ENCODE data around the gene ZNF141.
A peak's percentile ranks its signal among the peaks of the same experiment; 100 is the strongest.
"Not testable (repeated sequence)": the region's sequence is repeated elsewhere in the genome, so short reads cannot be mapped to it uniquely, and the experiment has no call there.

ZNF141 gene

DNA sequence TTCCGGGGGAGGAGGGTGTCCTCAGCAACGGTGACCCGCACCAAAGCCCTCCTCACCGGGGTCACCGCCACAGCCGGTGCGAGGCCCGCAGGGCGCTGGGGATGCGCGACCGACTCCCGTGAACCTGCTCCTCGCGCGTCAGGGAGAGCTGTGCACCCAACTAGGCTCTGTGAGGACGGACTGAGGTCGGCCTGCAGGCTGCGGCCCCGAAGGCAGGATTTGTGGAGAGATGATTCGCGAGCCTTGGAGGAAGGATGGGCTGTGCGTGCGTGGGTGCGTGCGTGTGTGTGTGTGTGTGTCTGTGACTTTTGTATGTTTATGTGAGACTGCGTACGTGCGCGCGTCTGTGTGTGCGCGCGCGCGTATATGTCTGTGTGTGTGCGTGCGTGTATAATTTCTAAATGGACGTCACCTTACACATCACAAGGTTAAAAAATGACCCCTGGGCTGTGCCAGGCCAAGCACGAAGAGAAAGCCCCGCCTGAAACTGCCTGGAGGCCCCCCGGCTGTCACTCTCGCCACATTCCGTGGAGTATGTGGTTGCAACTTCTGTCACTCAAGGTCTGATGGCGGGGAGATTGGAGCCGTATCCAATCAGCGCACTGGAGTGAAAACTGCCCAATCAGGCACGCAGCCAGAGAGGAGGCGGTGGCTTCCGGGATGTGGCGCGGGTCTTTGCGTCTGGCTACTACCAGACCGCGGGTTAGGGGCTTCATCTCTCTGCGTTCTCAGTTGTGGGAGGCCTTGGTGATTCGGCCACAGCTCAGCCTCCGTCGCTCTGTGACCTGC lies at the start of gene ZNF141:
ZNF141 (plus strand) TSS at position 672 of the 789 bp plus-strand sequence. CDS start 170 bp downstream, outside the sequence.
- DNase-seq (ENCODE audit: extremely low read depth in 1 of 2, low read depth in 1 of 2) = peak; percentile 82 to 91

DNA sequence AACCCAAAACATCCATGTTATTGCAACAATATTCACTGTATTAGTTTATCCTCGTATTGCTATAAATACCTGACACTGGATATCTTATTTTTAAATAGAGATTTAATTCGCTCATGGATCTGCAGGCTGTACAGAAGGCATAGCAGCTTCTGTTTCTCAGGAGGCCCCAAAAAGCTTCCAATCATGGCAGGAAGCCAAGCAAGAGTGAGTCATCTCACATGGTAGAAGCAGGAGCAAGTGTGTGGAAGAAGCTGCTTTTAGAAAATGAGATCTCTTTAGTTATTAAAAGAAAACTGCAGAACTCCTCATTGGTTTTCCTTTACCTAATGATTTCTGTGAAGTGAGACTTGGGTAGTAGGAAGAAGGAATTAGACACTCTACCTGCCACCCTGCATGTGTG lies 48.7 kb upstream of the ZNF141 start:
- DNase-seq (ENCODE audit: extremely low read depth in 1 of 2, low read depth in 1 of 2) = no peak

DNA sequence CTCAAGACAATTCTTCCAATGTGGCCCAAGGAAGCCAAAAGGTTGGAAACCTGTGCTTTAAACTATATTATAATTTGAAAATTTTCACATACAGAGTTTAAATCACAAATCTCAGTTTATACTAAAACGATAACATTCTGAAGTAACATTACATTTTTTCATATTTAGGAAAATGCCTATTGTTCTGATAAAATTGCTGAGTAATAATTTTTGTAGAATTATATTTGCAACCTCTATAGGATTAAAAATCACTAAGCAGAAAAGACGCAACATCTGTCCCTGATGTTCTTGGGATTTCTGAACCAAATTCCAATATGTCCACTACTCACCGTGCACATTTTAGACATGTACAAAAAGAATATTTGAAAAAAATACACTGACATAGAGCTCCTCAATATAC lies 42.9 kb upstream of the ZNF141 start:
- no peak for DNase-seq (ENCODE audit: extremely low read depth in 1 of 2, low read depth in 1 of 2)

DNA sequence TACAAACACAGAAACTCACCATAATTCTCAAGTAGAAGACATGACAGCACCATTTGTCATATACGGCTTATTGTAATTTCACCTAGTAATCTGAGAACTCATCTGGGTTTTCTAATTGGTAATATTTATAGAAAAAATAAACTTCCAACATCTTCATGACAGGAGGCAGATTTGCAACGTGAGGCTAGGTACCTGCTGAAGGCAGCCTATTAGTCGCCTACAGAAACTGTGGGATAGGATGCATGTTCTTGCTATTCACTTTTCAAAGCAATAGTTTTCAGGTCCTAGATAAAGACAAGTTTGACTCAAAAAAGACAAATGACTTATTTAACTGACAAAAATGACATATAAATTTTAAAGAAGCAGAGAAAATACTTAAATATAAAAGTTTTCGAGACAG lies 35.2 kb upstream of the ZNF141 start:
- DNase-seq (ENCODE audit: extremely low read depth in 1 of 2, low read depth in 1 of 2) = no peak

DNA sequence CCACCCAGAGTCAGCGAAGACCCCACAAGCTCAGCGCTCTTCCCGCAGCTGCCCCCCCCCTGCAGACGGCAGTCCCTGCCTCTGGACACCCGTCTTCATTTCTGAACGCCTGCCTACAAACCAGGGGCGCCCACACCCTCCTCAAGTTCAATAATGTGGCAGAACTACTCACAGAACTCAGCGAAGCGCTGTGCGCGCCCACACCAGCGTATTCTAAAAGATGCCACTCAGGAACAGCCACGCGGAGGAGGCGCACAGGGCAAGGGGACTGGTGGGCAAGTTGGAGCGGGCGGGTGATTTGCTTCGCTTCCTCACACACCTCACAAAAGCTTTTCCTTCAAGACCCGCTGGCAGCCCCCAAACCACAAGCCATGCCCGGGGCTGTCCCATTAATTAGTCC lies 33.1 kb upstream of the ZNF141 start:
- DNase-seq (ENCODE audit: extremely low read depth in 1 of 2, low read depth in 1 of 2) = not testable (repeated sequence)

DNA sequence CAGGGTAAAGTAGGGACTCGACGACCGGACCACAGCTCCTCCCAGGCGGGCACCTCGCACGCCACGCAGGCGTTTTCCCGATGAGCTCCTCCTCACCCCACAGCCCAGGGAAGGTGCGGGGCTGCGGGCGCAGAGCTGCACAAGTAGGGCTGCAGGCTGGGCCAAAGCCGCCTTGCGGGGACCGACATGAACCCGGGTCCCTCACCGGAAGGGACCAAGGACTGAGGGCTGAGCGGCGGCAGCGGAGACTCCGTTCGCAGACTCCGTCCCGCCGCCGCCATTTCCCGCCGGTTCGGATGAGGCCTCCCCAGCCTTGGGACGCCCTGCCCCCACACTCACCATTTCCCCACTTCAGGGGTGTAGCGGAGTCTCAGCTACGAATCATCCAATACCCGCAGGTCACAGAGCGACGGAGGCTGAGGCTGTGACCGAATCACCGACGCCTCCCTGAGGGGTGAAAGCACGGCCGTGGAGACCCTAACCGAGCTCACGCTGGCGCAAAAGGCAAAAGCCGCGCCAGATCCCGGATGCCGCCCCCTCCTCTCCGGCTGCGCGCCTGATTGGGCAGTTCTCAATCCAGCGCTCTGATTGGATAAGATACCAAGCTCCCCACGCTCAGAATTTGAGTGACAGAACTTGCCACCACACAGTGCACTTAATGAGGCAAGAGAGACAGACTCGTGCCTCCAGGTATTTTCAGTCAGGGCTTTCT lies 32.5 kb upstream of the ZNF141 start, which contains the start of gene ZNF732:
ZNF732 (minus strand) TSS at position 506 of the 712 bp plus-strand sequence; CDS start at position 342, 164 bp downstream.
- DNase-seq (ENCODE audit: extremely low read depth in 1 of 2, low read depth in 1 of 2) = no peak

DNA sequence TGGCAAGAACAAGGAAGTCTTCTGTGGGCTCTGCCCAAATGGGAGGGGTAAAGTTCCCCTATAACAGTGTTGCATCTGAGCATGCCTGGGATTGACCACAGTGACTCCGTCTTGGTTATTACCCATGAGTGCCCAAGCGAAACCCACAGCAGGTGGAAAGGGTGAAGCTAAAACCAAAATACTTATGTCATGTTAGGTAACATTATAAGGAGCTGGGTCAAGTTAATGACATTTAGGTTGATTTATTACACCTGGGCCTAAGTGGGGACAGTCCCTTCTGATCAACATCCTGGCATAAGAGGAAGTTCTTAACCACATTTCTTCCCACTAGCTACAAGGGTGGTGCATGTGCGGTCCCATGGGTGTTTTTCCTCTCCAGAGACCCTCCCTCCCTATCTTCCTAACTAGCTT lies 31.1 kb upstream of the ZNF141 start:
- DNase-seq (ENCODE audit: extremely low read depth in 1 of 2, low read depth in 1 of 2) = no peak

GRCh38 chr4:309807-310206 lies 27.8 kb upstream of the ZNF141 start:
- no peak for DNase-seq (ENCODE audit: extremely low read depth in 1 of 2, low read depth in 1 of 2)

DNA sequence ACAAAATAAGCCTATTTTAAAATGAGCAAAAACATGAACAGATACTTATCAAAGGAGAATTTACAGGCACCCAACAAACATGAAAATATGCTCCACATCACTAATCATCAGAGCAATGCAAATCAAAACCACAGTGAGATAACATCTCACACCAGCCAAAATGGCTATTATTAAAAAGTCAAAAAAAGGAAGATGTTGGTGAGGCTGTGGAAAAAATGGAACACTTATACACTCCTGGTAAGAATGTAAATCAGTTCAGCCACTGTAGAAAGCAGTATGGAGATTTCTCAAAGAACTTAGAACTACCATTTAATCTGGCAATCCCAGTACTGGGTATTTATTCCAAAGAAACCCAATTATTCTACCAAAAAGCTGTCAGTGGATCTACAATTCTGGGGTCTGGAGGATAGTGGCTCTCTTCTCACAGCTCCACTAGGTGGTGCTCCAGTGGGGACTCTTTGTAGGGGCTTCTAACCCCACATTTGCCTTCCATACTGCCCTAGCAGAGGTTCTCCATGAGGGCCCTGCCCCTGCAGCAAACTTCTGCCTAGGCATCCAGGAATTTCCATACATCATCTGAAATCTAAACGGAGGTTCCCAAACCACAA lies 23.2 kb upstream of the ZNF141 start:
- no peak for DNase-seq (ENCODE audit: extremely low read depth in 1 of 2, low read depth in 1 of 2)

GRCh38 chr4:328729-329128 lies 8.9 kb upstream of the ZNF141 start:
- DNase-seq (ENCODE audit: extremely low read depth in 1 of 2, low read depth in 1 of 2) = no peak

DNA sequence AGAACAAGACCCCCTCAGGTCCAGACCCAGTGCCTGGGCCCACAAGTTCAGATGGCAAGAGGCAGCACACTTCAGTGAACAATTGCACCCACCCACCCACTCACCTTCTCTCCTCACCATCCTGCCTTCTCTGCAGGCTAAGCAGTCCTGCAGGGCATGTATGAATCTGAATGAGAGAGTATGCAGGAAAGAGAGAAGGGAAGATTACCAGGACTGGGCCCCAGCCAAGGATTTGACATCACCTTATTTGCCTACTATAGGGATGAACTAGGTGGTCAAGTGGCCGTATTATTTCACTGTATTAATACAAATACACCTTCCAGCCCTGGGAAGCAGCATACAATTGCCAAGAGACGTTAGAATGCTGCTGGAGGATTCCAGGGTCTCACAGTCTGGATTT lies 2.1 kb upstream of the ZNF141 start:
- no peak for DNase-seq (ENCODE audit: extremely low read depth in 1 of 2, low read depth in 1 of 2)

DNA sequence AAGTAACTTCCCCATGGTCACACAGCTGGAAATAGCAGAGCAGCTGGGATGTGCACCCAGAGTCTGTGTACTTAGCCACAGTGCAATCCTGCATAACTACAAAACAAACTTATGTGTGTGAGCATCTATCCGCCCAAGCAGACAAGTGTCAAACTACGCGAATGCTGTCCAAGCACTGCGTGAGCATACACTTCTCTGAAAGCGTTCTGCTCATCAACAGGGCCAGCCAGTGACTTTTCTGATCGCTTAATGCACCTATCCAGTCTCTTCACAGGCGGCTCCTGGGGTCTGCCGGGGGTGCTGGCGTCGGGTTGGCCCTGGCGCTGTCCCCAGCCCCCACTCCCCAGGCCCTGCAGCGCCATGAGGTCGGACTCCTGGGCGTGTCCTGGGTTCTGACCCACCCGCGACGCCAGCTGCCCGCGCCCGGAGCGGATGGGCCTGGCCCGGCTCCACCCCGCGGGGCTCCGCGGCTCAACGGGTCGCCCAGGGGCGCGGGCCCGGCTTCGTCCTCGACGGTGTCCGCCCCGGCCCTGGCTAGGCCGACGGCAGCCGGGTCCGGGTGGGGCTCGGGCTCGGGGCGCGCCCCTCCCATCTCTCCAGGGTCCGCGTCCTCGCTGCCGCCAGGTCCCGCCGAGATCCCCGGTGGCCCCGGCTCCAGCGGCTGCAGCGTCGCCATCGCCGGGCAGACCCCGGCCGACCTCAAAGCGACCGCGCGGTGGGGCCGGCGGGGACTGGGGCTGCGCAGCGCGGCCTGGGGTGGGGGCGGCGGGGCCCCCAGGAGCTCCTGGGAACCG lies 1.3 kb upstream of the ZNF141 start:
- DNase-seq (ENCODE audit: extremely low read depth in 1 of 2, low read depth in 1 of 2) = no peak

DNA sequence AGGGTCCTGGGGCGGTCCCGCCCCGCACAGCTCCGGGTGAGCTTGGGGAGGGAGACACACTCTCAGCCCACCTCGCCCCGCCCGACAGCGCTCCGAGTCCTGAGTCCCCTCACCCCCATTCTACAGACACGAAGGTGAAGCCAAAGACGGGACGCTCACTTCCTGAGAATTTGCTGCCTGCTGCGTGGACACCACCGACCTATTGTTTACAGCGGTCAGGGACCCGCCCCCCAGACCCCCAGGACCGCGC lies 796 bp upstream of the ZNF141 start:
- DNase-seq (ENCODE audit: extremely low read depth in 1 of 2, low read depth in 1 of 2) = no peak

DNA sequence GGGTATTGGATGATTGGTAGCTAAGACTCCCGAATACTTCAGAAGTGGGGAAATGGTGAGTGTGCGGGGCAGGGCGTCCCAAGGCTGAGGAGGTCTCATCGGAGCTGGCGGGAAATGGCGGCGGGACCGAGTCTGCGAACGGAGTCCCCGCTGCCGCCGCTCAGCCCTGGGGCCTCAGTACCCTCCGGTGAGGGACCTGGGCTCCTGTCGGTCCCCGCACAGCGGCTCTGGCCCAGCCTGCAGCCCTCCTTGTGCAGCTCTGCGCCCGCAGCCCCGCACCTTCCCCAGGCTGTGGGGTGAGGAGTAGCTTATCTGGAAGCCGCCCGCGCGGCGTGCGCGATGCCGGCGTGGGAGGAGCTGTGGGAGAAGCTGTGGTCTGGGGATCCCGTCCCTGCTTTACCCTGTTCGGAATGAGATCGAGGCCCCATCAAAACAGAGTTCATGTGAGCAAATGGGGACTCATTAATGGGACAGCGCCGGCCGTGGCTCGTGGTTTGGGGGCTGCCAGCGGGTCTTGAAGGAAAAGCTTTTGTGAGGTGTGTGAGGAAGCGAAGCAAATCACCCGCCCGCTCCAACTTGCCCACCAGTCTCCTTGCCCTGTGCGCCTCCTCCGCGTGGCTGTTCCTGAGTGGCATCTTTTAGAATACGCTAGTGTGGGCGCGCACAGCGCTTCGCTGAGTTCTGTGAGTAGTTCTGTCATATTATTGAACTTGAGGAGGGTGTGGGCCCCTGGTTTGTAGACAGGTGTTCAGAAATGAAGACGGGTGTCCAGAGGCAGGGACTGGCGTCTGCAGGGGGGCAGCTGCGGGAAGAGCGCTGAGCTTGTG lies 531 bp downstream of the ZNF141 start:
- peak in 1 of 2 donors; percentile 22 for DNase-seq (ENCODE audit: extremely low read depth in 1 of 2, low read depth in 1 of 2)

DNA sequence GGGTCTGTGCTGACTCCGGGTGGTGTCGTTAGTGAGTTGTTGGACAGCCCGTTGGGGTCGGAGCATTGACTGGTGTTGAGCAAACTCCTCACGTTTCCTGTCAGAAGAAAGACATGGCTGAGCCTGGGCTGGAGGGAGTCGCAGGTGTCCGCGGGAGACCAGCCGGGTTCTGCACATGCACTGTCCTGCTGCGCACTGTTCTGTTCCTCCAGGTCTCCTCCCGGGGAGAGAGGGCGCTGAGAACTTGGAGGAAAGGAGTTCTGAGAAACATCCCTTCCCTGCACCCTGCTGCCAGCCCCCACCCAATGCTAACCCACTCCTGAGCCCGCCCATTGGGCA lies 1.1 kb downstream of the ZNF141 start:
- DNase-seq (ENCODE audit: extremely low read depth in 1 of 2, low read depth in 1 of 2) = peak in 1 of 2 donors; percentile 6

DNA sequence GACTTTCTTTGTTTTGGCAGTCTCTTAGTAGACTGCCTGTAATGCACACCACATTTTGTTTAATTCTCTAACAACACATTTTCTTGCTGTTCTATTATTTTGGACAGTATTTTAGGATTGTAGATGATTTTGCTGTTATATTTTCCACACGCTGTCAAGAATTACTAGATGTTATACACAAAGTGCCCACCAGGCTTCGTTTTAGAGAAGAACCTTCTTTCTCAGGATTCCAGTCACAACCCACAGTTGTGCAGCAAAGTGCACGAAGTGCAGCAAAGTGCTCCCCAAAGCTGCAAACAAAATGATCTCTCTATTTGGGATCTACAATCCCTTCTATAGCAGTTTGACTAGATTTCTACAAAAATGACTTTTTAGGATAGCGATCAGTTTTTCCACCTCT lies 2.4 kb downstream of the ZNF141 start:
- DNase-seq (ENCODE audit: extremely low read depth in 1 of 2, low read depth in 1 of 2) = no peak

DNA sequence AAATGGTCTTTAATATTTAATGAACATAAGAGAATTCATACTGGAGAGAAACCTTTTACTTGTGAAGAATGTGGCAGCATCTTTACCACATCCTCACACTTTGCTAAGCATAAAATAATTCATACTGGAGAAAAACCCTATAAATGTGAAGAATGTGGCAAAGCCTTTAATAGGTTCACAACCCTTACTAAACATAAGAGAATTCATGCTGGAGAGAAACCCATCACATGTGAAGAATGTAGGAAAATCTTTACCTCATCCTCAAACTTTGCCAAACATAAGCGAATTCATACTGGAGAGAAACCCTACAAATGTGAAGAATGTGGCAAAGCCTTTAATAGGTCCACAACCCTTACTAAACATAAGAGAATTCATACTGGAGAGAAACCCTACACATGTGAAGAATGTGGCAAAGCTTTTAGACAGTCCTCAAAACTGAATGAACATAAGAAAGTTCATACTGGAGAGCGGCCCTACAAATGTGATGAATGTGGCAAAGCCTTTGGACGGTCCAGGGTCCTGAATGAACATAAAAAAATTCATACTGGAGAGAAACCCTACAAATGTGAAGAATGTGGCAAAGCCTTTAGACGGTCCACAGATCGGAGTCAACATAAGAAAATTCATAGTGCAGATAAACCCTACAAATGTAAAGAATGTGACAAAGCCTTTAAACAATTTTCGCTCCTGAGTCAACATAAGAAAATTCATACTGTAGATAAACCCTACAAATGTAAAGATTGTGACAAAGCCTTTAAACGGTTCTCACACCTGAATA lies 35.6 kb downstream of the ZNF141 start:
- DNase-seq (ENCODE audit: extremely low read depth in 1 of 2, low read depth in 1 of 2) = no peak

GRCh38 chr4:374298-375160 lies 36.9 kb downstream of the ZNF141 start:
- no peak for DNase-seq (ENCODE audit: extremely low read depth in 1 of 2, low read depth in 1 of 2)

Measured in stimulated activated CD8-positive, alpha-beta memory T cell treated with anti-CD3 and anti-CD28 coated beads, Interleukin-7, amount 100 ng/mL, for 48 hours (primary cell).